T-helper 17 cell (primary cell): ENCODE measurements around the gene SEMA3B. TPM values are rescaled to one million over a fixed set of nuclear protein-coding genes. Genes with fewer than 3 reads are reported as not detected.
A peak's percentile ranks its signal among the peaks of the same experiment; 100 is the strongest.

Experiments
- ATAC-seq: fragments of 150-1000 bp; cut with Tn5 transposase; 2 replicates; pipeline ENCODE4 v1.10.0; 2021; ENCODE audit warnings: mild to moderate bottlenecking, moderate library complexity
- DNase-seq, 3 donors: peaks; one replicate each; pipeline versions ENCODE4 v3.0.0 to v3.0.0-alpha.2; 2020 to 2021
- H3K9me3 ChIP-seq: one replicate; pipeline ENCODE4 v1.7.0; 2013; ENCODE audit warnings: low read length, mild to moderate bottlenecking; ENCODE audit not compliant: control insufficient read depth, poor library complexity, severe bottlenecking
- H3K27ac Mint-ChIP-seq: one replicate; pipeline ENCODE4 v1.8.0; 2022; ENCODE audit warnings: mild to moderate bottlenecking, moderate library complexity, mixed read lengths
- H3K27me3 Mint-ChIP-seq: one replicate; pipeline ENCODE4 v1.8.0; 2022; ENCODE audit warnings: mixed read lengths
- H3K36me3 Mint-ChIP-seq: one replicate; pipeline ENCODE4 v1.8.0; 2022; ENCODE audit warnings: low read depth, mixed read lengths
- H3K4me1 Mint-ChIP-seq: one replicate; pipeline ENCODE4 v1.8.0; 2022; ENCODE audit warnings: mild to moderate bottlenecking, mixed read lengths
- H3K4me3 Mint-ChIP-seq: one replicate; pipeline ENCODE4 v1.8.0; 2022; ENCODE audit warnings: mild to moderate bottlenecking, moderate library complexity, mixed read lengths
- total RNA-seq, 4 donors: library from RNA in 2 of 4; stranded (reverse) in 2 of 4; gene quantifications; one replicate each; pipeline ENCODE4 v1.2.3 and lab custom pipeline; 2022 to 2026

Gene SEMA3B
- total RNA-seq, 2 donors from 2014 or later: 1.7 to 1.8 TPM

GRCh38 chr3:50325497-50326181, 56.7 kb downstream of the SEMA3B start:
- no peaks in the 10 kb centered on the region for H3K9me3 ChIP-seq
- peak overlapping the region; percentile 3 for H3K27ac Mint-ChIP-seq
- H3K4me3 Mint-ChIP-seq: no peak overlapping the region
- H3K27me3 Mint-ChIP-seq: no peaks in the 10 kb centered on the region
- H3K36me3 Mint-ChIP-seq: no peaks in the 10 kb centered on the region
- DNase-seq: no peak
- H3K4me1 Mint-ChIP-seq: peaks cover 20% of the 10 kb centered on the region
- no peak for ATAC-seq

- Mint-ChIP-seq H3K27me3 (no peaks in the 10 kb centered on the region), H3K4me1 (peaks cover 18% of the 10 kb centered on the region), H3K36me3 (no peaks in the 10 kb centered on the region), H3K4me3 (no peak overlapping the region), H3K27ac (peak overlapping the region; percentile 3)
- H3K9me3 ChIP-seq: no peaks in the 10 kb centered on the region
- DNase-seq: no peak
- no peak for ATAC-seq
These were observed 57.2 kb downstream of the SEMA3B start for GRCh38 chr3:50326182-50326541.

- Mint-ChIP-seq H3K27ac (peak overlapping the region; percentile 89), H3K27me3 (no peaks in the 10 kb centered on the region), H3K36me3 (no peaks in the 10 kb centered on the region), H3K4me1 (peaks cover 18% of the 10 kb centered on the region), H3K4me3 (peak overlapping the region; percentile 93)
- H3K9me3 ChIP-seq: no peaks in the 10 kb centered on the region
- ATAC-seq (no peak), DNase-seq (no peak)
These were observed 58.2 kb downstream of the SEMA3B start for GRCh38 chr3:50327129-50327528.

Other genes starting within 250 kb of the SEMA3B start
- 100 to 1,000 TPM; 292 to 353 TPM for gene RBM5, start 180.2 kb upstream of the SEMA3B start, total RNA-seq
- gene SEMA3F, start 113.8 kb upstream of the SEMA3B start, total RNA-seq: under 1 TPM in 1 of 2 donors, not detected in 1; 0.18 TPM
- under 1 TPM in 1 of 2 donors, not detected in 1; 0.10 TPM for gene GNAT1, start 77.5 kb upstream of the SEMA3B start, total RNA-seq
- under 1 TPM in 1 of 2 donors, not detected in 1; 0.78 TPM for gene SLC38A3, start 63.9 kb upstream of the SEMA3B start, total RNA-seq
- gene GNAI2, start 32.9 kb upstream of the SEMA3B start, total RNA-seq: 100 to 1,000 TPM; 266 to 288 TPM
- not detected for gene LSMEM2, start 9.9 kb downstream of the SEMA3B start, total RNA-seq
- gene IFRD2, start 23.3 kb downstream of the SEMA3B start, total RNA-seq: 10 to 100 TPM; 46.7 to 49.2 TPM
- gene HYAL3, start 30.3 kb downstream of the SEMA3B start, total RNA-seq: 1 to 10 TPM; 2.7 to 3.7 TPM
- gene NAA80, start 30.3 kb downstream of the SEMA3B start, total RNA-seq: 10 to 100 TPM; 35.3 to 42.9 TPM
- gene HYAL1, start 34.4 kb downstream of the SEMA3B start, total RNA-seq: under 1 TPM in 1 of 2 donors, not detected in 1; 0.44 TPM
- gene HYAL2, start 53.6 kb downstream of the SEMA3B start, total RNA-seq: 1 to 10 TPM; 1.6 to 2.1 TPM
- gene TUSC2, start 59.1 kb downstream of the SEMA3B start, total RNA-seq: 10 to 100 TPM; 17.7 to 18.0 TPM
- gene RASSF1, start 71.7 kb downstream of the SEMA3B start, total RNA-seq: 100 to 1,000 TPM in 1 of 2 donors, 10 to 100 TPM in 1; 83.5 to 105 TPM
- 1 to 10 TPM; 1.1 to 1.3 TPM for gene ZMYND10, start 76.6 kb downstream of the SEMA3B start, total RNA-seq
- 10 to 100 TPM; 27.5 to 29.1 TPM for gene NPRL2, start 81.6 kb downstream of the SEMA3B start, total RNA-seq
- 10 to 100 TPM; 20.8 to 27.2 TPM for gene CYB561D2, start 81.7 kb downstream of the SEMA3B start, total RNA-seq
- 10 to 100 TPM; 16.7 to 17.4 TPM for gene TMEM115, start 90.4 kb downstream of the SEMA3B start, total RNA-seq
- gene CACNA2D2, start 234.5 kb downstream of the SEMA3B start, total RNA-seq: 1 to 10 TPM; 2.2 to 3.5 TPM